LNCAP (cell line): ENCODE measurements around the gene HAPLN2.
A peak's percentile ranks its signal among the peaks of the same experiment; 100 is the strongest.

Experiments
- TF ChIP-seq, protein P1 (sequence below): fragments of 450-650 bp; IDR thresholded peaks from 2 replicates; pipeline ENCODE4 v1.5.1; 2017; ENCODE audit warnings: mild to moderate bottlenecking

Gene HAPLN2

GRCh38 chr1:156659988-156660751 lies 41.0 kb downstream of the HAPLN2 start:
- TF ChIP-seq, protein P1, sequence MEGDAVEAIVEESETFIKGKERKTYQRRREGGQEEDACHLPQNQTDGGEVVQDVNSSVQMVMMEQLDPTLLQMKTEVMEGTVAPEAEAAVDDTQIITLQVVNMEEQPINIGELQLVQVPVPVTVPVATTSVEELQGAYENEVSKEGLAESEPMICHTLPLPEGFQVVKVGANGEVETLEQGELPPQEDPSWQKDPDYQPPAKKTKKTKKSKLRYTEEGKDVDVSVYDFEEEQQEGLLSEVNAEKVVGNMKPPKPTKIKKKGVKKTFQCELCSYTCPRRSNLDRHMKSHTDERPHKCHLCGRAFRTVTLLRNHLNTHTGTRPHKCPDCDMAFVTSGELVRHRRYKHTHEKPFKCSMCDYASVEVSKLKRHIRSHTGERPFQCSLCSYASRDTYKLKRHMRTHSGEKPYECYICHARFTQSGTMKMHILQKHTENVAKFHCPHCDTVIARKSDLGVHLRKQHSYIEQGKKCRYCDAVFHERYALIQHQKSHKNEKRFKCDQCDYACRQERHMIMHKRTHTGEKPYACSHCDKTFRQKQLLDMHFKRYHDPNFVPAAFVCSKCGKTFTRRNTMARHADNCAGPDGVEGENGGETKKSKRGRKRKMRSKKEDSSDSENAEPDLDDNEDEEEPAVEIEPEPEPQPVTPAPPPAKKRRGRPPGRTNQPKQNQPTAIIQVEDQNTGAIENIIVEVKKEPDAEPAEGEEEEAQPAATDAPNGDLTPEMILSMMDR: peak; percentile 100

DNA sequence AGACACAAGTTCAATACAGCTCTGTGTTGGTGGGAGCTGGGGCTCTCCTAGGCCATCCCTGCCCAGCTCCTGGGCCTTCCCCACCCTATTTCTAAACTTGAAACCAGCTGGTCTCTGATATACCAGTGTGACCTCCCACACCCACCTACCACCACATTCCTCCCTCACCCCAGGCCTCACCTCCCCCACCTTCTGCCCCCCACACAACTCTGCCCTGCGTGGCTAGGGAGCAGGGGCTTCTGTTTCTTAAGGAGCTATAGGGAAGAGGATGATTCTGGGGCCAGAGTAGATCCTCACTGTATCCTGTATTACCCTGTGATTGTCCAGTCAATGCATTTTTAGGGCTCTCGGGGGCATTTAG lies 41.5 kb downstream of the HAPLN2 start:
- TF ChIP-seq, protein P1: no peak

- TF ChIP-seq, protein P1: no peak
These were observed 43.0 kb downstream of the HAPLN2 start for GRCh38 chr1:156662005-156662799.

DNA sequence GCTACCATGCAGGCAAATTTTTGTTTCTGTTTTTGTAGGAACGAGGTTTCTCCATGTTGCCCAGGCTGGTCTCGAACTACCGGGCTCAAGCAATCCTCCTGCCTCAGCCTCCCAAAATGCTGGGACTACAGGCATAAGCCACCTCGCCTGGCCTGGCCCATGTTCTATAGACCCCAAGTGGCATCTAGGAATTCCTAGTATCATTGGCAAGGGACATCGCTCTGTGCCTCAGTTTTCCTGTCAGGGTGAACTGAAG lies 43.5 kb downstream of the HAPLN2 start:
- TF ChIP-seq, protein P1: no peak

GRCh38 chr1:156663178-156663577 lies 44.0 kb downstream of the HAPLN2 start:
- TF ChIP-seq, protein P1: no peak

DNA sequence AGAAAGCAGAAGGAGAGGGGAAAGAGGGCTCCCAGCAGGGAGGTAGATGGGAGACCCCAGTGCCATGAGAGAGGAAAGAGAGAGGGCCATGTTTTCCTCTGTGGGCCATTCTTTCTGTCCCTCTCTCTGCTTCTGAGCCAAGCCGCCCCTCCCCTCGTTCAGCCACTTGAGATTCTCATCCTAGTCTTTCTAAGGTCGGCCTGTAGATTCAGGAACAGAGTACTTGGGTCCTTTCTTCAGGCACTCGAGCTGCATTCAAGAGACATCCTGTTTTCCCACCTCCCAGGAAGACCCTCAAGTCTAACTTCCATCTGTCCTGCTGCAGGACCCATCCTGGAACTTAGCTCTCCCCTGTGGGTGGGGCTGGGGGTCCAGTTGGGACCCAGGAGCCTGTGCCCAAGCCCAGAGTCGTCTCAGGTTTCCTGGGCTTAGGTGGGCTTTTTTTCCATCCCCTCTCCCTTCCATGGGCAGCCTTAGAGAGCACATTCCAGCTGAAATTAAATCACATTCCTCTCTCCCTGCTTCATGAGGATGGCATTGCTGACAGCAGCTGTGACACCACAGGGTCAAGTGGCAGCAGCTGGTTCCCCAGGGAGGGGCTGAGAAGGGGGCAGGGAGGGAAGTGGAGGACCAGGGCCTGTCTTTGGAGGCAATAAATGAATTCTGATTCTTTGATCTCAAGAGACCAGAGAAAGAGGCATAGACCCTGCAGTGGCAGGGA lies 45.0 kb downstream of the HAPLN2 start:
- TF ChIP-seq, protein P1: no peak

DNA sequence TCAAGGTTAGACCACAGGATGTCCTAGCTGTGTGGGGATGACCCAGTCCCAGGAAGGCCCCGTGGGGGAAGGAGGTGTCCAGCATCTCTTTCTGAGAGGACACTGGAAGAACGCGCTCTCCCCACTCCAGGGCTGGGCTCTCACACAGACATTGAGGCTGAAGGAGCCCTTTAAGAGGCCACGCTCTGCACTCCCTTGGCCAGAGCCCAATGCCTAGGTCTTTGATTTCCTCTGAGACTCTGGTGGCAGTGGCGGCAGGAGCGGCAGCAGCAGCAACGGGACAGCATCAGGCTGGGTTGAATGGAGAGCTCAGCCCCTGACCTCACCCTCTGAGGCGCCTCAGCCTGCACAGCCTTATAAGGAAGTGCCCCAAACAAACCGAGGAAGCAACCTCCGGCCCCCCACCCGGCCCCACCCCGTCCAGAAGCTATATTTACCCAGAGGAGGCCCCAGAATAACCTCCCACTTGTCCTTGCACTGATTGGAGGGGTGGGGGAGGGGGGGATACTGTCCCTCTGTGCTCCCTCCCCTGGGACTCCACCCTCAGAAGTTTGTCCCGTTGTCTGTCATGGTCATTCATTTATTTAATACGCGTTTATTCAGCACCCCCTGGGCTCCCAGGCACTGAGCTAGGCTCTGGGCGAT lies 45.7 kb downstream of the HAPLN2 start:
- TF ChIP-seq, protein P1: no peak
